ENCODE measurements around the gene NARF. TPM values are rescaled to one million over a fixed set of nuclear protein-coding genes. Genes with fewer than 3 reads are reported as not detected.
"Not testable (repeated sequence)": the region's sequence is repeated elsewhere in the genome, so short reads cannot be mapped to it uniquely, and the experiment has no call there.

NARF gene
- total RNA-seq = 100 to 1,000 TPM; 159 TPM

- peak within 1 kb of the TSS; percentile 94 to 99 for H3K27ac Mint-ChIP-seq
- peaks cover 11 to 50% of the 10 kb centered on the region in 2 donors for H3K36me3 Mint-ChIP-seq
- DNase-seq (ENCODE audit: low spot score in 2 of 2) = peak; percentile 93 to 98
- no peaks in the 10 kb centered on the region for H3K9me3 Mint-ChIP-seq
- peak; percentile 97 to 98 for ATAC-seq
Measured at GRCh38 chr17:82458179-82458884, at the start of gene NARF. NARF (plus strand) TSS chr17:82458741; CDS start chr17:82458804, 63 bp downstream.

GRCh38 chr17:82408938-82409318, 49.6 kb upstream of the NARF start:
- DNase-seq (ENCODE audit: low spot score in 2 of 2) = no peak
- no peak for ATAC-seq
- H3K36me3 Mint-ChIP-seq = peaks cover 0 to 8% of the 10 kb centered on the region in 2 donors
- no peaks in the 10 kb centered on the region for H3K9me3 Mint-ChIP-seq
- no peak overlapping the region for H3K27ac Mint-ChIP-seq

- no peak for ATAC-seq
Measured at GRCh38 chr17:82410014-82410716, 48.4 kb upstream of the NARF start.

GRCh38 chr17:82411396-82412053, 47.0 kb upstream of the NARF start:
- no peaks in the 10 kb centered on the region for H3K9me3 Mint-ChIP-seq
- H3K36me3 Mint-ChIP-seq = peaks cover 5 to 7% of the 10 kb centered on the region in 2 donors
- ATAC-seq (no peak), DNase-seq (ENCODE audit: low spot score in 2 of 2) (no peak)
- no peak overlapping the region for H3K27ac Mint-ChIP-seq

More at GRCh38 chr17:82410014-82410716, 48.4 kb upstream of the NARF start:
- no peak for DNase-seq (ENCODE audit: low spot score in 2 of 2)
- Mint-ChIP-seq H3K9me3 (no peaks in the 10 kb centered on the region), H3K27ac (no peak overlapping the region), H3K36me3 (peaks cover 5 to 7% of the 10 kb centered on the region in 2 donors)

- H3K9me3 Mint-ChIP-seq; DNase-seq (ENCODE audit: low spot score in 2 of 2); ATAC-seq; H3K27ac Mint-ChIP-seq; H3K36me3 Mint-ChIP-seq: not testable (repeated sequence)
Measured at GRCh38 chr17:82412081-82412480, 46.5 kb upstream of the NARF start.

- no peak for ATAC-seq
- DNase-seq (ENCODE audit: low spot score in 2 of 2) = no peak
- H3K27ac Mint-ChIP-seq = no peak overlapping the region
- no peaks in the 10 kb centered on the region for H3K9me3 Mint-ChIP-seq
- H3K36me3 Mint-ChIP-seq = peaks cover 5 to 7% of the 10 kb centered on the region in 2 donors
Measured at GRCh38 chr17:82412535-82413520, 45.7 kb upstream of the NARF start.

- peak in 1 of 2 donors; percentile 79 for DNase-seq (ENCODE audit: low spot score in 2 of 2)
- no peak overlapping the region for H3K27ac Mint-ChIP-seq
- ATAC-seq = peak; percentile 32 to 35
- no peaks in the 10 kb centered on the region for H3K9me3 Mint-ChIP-seq
- peaks cover 2 to 5% of the 10 kb centered on the region in 2 donors for H3K36me3 Mint-ChIP-seq
Measured at GRCh38 chr17:82414548-82415281, 43.8 kb upstream of the NARF start.

GRCh38 chr17:82415336-82415735, 43.2 kb upstream of the NARF start:
- no peaks in the 10 kb centered on the region for H3K9me3 Mint-ChIP-seq
- ATAC-seq (no peak), DNase-seq (ENCODE audit: low spot score in 2 of 2) (no peak)
- no peak overlapping the region for H3K27ac Mint-ChIP-seq
- peaks cover 7 to 11% of the 10 kb centered on the region in 2 donors for H3K36me3 Mint-ChIP-seq

GRCh38 chr17:82415786-82416185, 42.8 kb upstream of the NARF start:
- no peak for DNase-seq (ENCODE audit: low spot score in 2 of 2)
- H3K27ac Mint-ChIP-seq = no peak overlapping the region
- peaks cover 7 to 11% of the 10 kb centered on the region in 2 donors for H3K36me3 Mint-ChIP-seq
- no peak for ATAC-seq
- no peaks in the 10 kb centered on the region for H3K9me3 Mint-ChIP-seq

- ATAC-seq (no peak), DNase-seq (ENCODE audit: low spot score in 2 of 2) (no peak)
- peaks cover 11 to 12% of the 10 kb centered on the region in 2 donors for H3K36me3 Mint-ChIP-seq
- no peak overlapping the region for H3K27ac Mint-ChIP-seq
- H3K9me3 Mint-ChIP-seq = no peaks in the 10 kb centered on the region
Measured at GRCh38 chr17:82416264-82416663, 42.3 kb upstream of the NARF start.

- no peak for DNase-seq (ENCODE audit: low spot score in 2 of 2)
- H3K36me3 Mint-ChIP-seq = peaks cover 15% of the 10 kb centered on the region in 2 donors
- ATAC-seq = no peak
- H3K9me3 Mint-ChIP-seq = no peaks in the 10 kb centered on the region
- no peak overlapping the region for H3K27ac Mint-ChIP-seq
Measured at GRCh38 chr17:82416771-82417170, 41.8 kb upstream of the NARF start.

GRCh38 chr17:82418001-82418986, 40.2 kb upstream of the NARF start, which contains the start of the genes HEXD and OGFOD3:
HEXD (plus strand) TSS chr17:82418347; CDS start chr17:82419800, 1,453 bp downstream.
OGFOD3 (minus strand) TSS chr17:82418586; CDS start chr17:82418485, 101 bp downstream.
- ATAC-seq (peak; percentile 87 to 91), DNase-seq (ENCODE audit: low spot score in 2 of 2) (peak; percentile 91 to 93)
- no peaks in the 10 kb centered on the region for H3K9me3 Mint-ChIP-seq
- peaks cover 15 to 17% of the 10 kb centered on the region in 2 donors for H3K36me3 Mint-ChIP-seq
- peak within 1 kb of the TSS; percentile 22 to 55 for H3K27ac Mint-ChIP-seq

GRCh38 chr17:82419540-82419939, 39.0 kb upstream of the NARF start:
- ATAC-seq = no peak

More at GRCh38 chr17:82419540-82419939, 39.0 kb upstream of the NARF start:
- Mint-ChIP-seq H3K27ac (peak overlapping the region; percentile 22 to 72), H3K36me3 (peaks cover 13 to 15% of the 10 kb centered on the region in 2 donors), H3K9me3 (no peaks in the 10 kb centered on the region)
- DNase-seq (ENCODE audit: low spot score in 2 of 2) = no peak
